PC-9 (cell line): ENCODE results near the gene BORCS5.

ENCODE experiments used
- EZH2 ChIP-seq: fragments of 200-600 bp; sonication (generic); IDR thresholded peaks from 2 replicates; pipeline ENCODE4 v1.8.0; 2017; ENCODE audit warnings: antibody characterized with exemption, low read depth
- TF ChIP-seq, protein P1 (sequence below): fragments of 200-600 bp; sonication (generic); conservative IDR thresholded peaks from 2 replicates; pipeline ENCODE4 v1.6.1; 2017; ENCODE audit warnings: mixed run types, antibody characterized with exemption, mild to moderate bottlenecking, moderate library complexity

DNA sequence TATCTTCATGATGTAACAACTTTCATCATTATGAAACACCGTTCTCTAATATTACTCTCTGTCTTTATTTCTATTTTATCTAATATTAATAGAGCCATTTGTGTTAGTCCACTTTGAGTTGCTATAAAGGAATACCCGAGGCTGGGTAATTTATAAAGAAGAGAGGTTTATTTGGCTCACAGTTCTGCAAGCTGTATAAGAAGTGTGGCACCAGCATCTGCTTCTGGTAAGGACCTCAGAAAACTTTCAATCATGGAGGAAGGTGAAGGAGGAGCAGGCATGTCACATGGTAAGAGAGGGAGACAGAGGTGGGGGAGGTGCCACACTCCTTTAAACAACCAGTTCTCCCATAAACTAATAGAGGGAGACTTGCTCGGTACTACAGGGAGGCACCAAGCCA is 25.1 kb downstream of the BORCS5 start:
- TF ChIP-seq, protein P1, sequence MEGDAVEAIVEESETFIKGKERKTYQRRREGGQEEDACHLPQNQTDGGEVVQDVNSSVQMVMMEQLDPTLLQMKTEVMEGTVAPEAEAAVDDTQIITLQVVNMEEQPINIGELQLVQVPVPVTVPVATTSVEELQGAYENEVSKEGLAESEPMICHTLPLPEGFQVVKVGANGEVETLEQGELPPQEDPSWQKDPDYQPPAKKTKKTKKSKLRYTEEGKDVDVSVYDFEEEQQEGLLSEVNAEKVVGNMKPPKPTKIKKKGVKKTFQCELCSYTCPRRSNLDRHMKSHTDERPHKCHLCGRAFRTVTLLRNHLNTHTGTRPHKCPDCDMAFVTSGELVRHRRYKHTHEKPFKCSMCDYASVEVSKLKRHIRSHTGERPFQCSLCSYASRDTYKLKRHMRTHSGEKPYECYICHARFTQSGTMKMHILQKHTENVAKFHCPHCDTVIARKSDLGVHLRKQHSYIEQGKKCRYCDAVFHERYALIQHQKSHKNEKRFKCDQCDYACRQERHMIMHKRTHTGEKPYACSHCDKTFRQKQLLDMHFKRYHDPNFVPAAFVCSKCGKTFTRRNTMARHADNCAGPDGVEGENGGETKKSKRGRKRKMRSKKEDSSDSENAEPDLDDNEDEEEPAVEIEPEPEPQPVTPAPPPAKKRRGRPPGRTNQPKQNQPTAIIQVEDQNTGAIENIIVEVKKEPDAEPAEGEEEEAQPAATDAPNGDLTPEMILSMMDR = no peak
- TF ChIP-seq EZH2 = no peak
